Measurements from ENCODE around the gene OR2T27.
"Not testable (repeated sequence)": the region's sequence is repeated elsewhere in the genome, so short reads cannot be mapped to it uniquely, and the experiment has no call there.

The OR2T27 gene

GRCh38 chr1:248681651-248682050 is 26.3 kb upstream of the OR2T27 start:
- Histone ChIP-seq H3K27me3 (ENCODE audit: control insufficient read depth, insufficient read depth, low read length) (no peaks in the 10 kb centered on the region), H3K9ac (ENCODE audit: low read length) (no peak overlapping the region), H3K36me3 (ENCODE audit: control insufficient read depth, insufficient read depth, low read length) (no peaks in the 10 kb centered on the region), H3K27ac (ENCODE audit: low read depth, low read length) (no peak overlapping the region), H3K4me3 (ENCODE audit: low read length) (no peak overlapping the region), H3K4me1 (ENCODE audit: control insufficient read depth, insufficient read depth, low read length) (no peaks in the 10 kb centered on the region)

- no peak overlapping the region for H3K27ac ChIP-seq (ENCODE audit: low read depth, low read length)
- no peak overlapping the region for H3K4me3 ChIP-seq (ENCODE audit: low read length)
- H3K36me3 ChIP-seq (ENCODE audit: control insufficient read depth, insufficient read depth, low read length) = no peaks in the 10 kb centered on the region
- no peaks in the 10 kb centered on the region for H3K4me1 ChIP-seq (ENCODE audit: control insufficient read depth, insufficient read depth, low read length)
- H3K9ac ChIP-seq (ENCODE audit: low read length) = no peak overlapping the region
- no peaks in the 10 kb centered on the region for H3K27me3 ChIP-seq (ENCODE audit: control insufficient read depth, insufficient read depth, low read length)
Observed at GRCh38 chr1:248670003-248670402, 14.7 kb upstream of the OR2T27 start.

GRCh38 chr1:248663453-248664328 is 8.4 kb upstream of the OR2T27 start:
- not testable (repeated sequence) for H3K27ac ChIP-seq (ENCODE audit: low read depth, low read length); H3K9ac ChIP-seq (ENCODE audit: low read length); H3K36me3 ChIP-seq (ENCODE audit: control insufficient read depth, insufficient read depth, low read length); H3K27me3 ChIP-seq (ENCODE audit: control insufficient read depth, insufficient read depth, low read length); H3K4me3 ChIP-seq (ENCODE audit: low read length); H3K4me1 ChIP-seq (ENCODE audit: control insufficient read depth, insufficient read depth, low read length)

- not testable (repeated sequence) for H3K27ac ChIP-seq (ENCODE audit: low read depth, low read length); H3K4me3 ChIP-seq (ENCODE audit: low read length); H3K4me1 ChIP-seq (ENCODE audit: control insufficient read depth, insufficient read depth, low read length); H3K27me3 ChIP-seq (ENCODE audit: control insufficient read depth, insufficient read depth, low read length); H3K9ac ChIP-seq (ENCODE audit: low read length); H3K36me3 ChIP-seq (ENCODE audit: control insufficient read depth, insufficient read depth, low read length)
Observed at GRCh38 chr1:248656797-248657196, 1.5 kb upstream of the OR2T27 start.

- H3K4me1 ChIP-seq (ENCODE audit: control insufficient read depth, insufficient read depth, low read length); H3K4me3 ChIP-seq (ENCODE audit: low read length); H3K27ac ChIP-seq (ENCODE audit: low read depth, low read length); H3K36me3 ChIP-seq (ENCODE audit: control insufficient read depth, insufficient read depth, low read length); H3K9ac ChIP-seq (ENCODE audit: low read length); H3K27me3 ChIP-seq (ENCODE audit: control insufficient read depth, insufficient read depth, low read length): not testable (repeated sequence)
Observed at GRCh38 chr1:248648770-248649536, 6.4 kb downstream of the OR2T27 start.

- H3K4me3 ChIP-seq (ENCODE audit: low read length); H3K36me3 ChIP-seq (ENCODE audit: control insufficient read depth, insufficient read depth, low read length); H3K9ac ChIP-seq (ENCODE audit: low read length); H3K4me1 ChIP-seq (ENCODE audit: control insufficient read depth, insufficient read depth, low read length); H3K27me3 ChIP-seq (ENCODE audit: control insufficient read depth, insufficient read depth, low read length); H3K27ac ChIP-seq (ENCODE audit: low read depth, low read length): not testable (repeated sequence)
Observed at GRCh38 chr1:248645178-248645577, 10.2 kb downstream of the OR2T27 start, which contains the start of gene OR2T35. Gene OR2T35 (minus strand): TSS chr1:248645278. CDS start chr1:248639258, 6,020 bp downstream.

GRCh38 chr1:248642971-248643651 is 12.2 kb downstream of the OR2T27 start:
- not testable (repeated sequence) for H3K36me3 ChIP-seq (ENCODE audit: control insufficient read depth, insufficient read depth, low read length); H3K9ac ChIP-seq (ENCODE audit: low read length); H3K4me1 ChIP-seq (ENCODE audit: control insufficient read depth, insufficient read depth, low read length); H3K27me3 ChIP-seq (ENCODE audit: control insufficient read depth, insufficient read depth, low read length); H3K4me3 ChIP-seq (ENCODE audit: low read length); H3K27ac ChIP-seq (ENCODE audit: low read depth, low read length)

GRCh38 chr1:248641583-248641982 is 13.7 kb downstream of the OR2T27 start:
- H3K27me3 ChIP-seq (ENCODE audit: control insufficient read depth, insufficient read depth, low read length); H3K36me3 ChIP-seq (ENCODE audit: control insufficient read depth, insufficient read depth, low read length); H3K4me3 ChIP-seq (ENCODE audit: low read length); H3K4me1 ChIP-seq (ENCODE audit: control insufficient read depth, insufficient read depth, low read length); H3K9ac ChIP-seq (ENCODE audit: low read length); H3K27ac ChIP-seq (ENCODE audit: low read depth, low read length): not testable (repeated sequence)

- H3K27ac ChIP-seq (ENCODE audit: low read depth, low read length); H3K4me1 ChIP-seq (ENCODE audit: control insufficient read depth, insufficient read depth, low read length); H3K9ac ChIP-seq (ENCODE audit: low read length); H3K36me3 ChIP-seq (ENCODE audit: control insufficient read depth, insufficient read depth, low read length); H3K27me3 ChIP-seq (ENCODE audit: control insufficient read depth, insufficient read depth, low read length); H3K4me3 ChIP-seq (ENCODE audit: low read length): not testable (repeated sequence)
Observed at GRCh38 chr1:248640906-248641305, 14.4 kb downstream of the OR2T27 start.

GRCh38 chr1:248639652-248640051 is 15.7 kb downstream of the OR2T27 start:
- H3K27me3 ChIP-seq (ENCODE audit: control insufficient read depth, insufficient read depth, low read length); H3K9ac ChIP-seq (ENCODE audit: low read length); H3K27ac ChIP-seq (ENCODE audit: low read depth, low read length); H3K4me3 ChIP-seq (ENCODE audit: low read length); H3K4me1 ChIP-seq (ENCODE audit: control insufficient read depth, insufficient read depth, low read length); H3K36me3 ChIP-seq (ENCODE audit: control insufficient read depth, insufficient read depth, low read length): not testable (repeated sequence)

GRCh38 chr1:248636612-248637011 is 18.7 kb downstream of the OR2T27 start:
- not testable (repeated sequence) for H3K4me1 ChIP-seq (ENCODE audit: control insufficient read depth, insufficient read depth, low read length); H3K36me3 ChIP-seq (ENCODE audit: control insufficient read depth, insufficient read depth, low read length); H3K9ac ChIP-seq (ENCODE audit: low read length); H3K4me3 ChIP-seq (ENCODE audit: low read length); H3K27me3 ChIP-seq (ENCODE audit: control insufficient read depth, insufficient read depth, low read length); H3K27ac ChIP-seq (ENCODE audit: low read depth, low read length)

- not testable (repeated sequence) for H3K4me1 ChIP-seq (ENCODE audit: control insufficient read depth, insufficient read depth, low read length); H3K36me3 ChIP-seq (ENCODE audit: control insufficient read depth, insufficient read depth, low read length); H3K4me3 ChIP-seq (ENCODE audit: low read length); H3K9ac ChIP-seq (ENCODE audit: low read length); H3K27me3 ChIP-seq (ENCODE audit: control insufficient read depth, insufficient read depth, low read length); H3K27ac ChIP-seq (ENCODE audit: low read depth, low read length)
Observed at GRCh38 chr1:248634991-248635390, 20.3 kb downstream of the OR2T27 start, which contains the start of gene OR2T11. Gene OR2T11 (minus strand): TSS chr1:248635091. CDS start chr1:248627128, 7,963 bp downstream.

Measured in rectal smooth muscle tissue (tissue), 1 donor.